SU-DHL-6 (cell line): ENCODE data around the gene RAD51B.

Experiments used
- CTCF ChIP-seq: fragments of 200-600 bp; sonication (generic); IDR thresholded peaks from one replicate; pipeline ENCODE4 v1.5.1; 2017; ENCODE audit warnings: antibody characterized with exemption, mild to moderate bottlenecking, low read length, moderate library complexity; ENCODE audit not compliant: insufficient read depth, poor library complexity, severe bottlenecking
- EZH2phosphoT487 ChIP-seq: fragments of 200-600 bp; sonication (generic), shearing (Covaris generic); conservative IDR thresholded peaks from 2 replicates; pipeline ENCODE4 v1.6.1; 2018; ENCODE audit warnings: mild to moderate bottlenecking, antibody characterized with exemption, low read length, moderate library complexity, mixed read lengths

GRCh38 chr14:68652433-68652690, 832.8 kb downstream of the RAD51B start:
- TF ChIP-seq CTCF (no peak), EZH2phosphoT487 (no peak)
